ENCODE measurements around the gene MOAP1. TPM values are rescaled to one million over a fixed set of nuclear protein-coding genes. Genes with fewer than 3 reads are reported as not detected.
A peak's percentile ranks its signal among the peaks of the same experiment; 100 is the strongest.
"Not testable (repeated sequence)": the region's sequence is repeated elsewhere in the genome, so short reads cannot be mapped to it uniquely, and the experiment has no call there.

Gene MOAP1, protein sequence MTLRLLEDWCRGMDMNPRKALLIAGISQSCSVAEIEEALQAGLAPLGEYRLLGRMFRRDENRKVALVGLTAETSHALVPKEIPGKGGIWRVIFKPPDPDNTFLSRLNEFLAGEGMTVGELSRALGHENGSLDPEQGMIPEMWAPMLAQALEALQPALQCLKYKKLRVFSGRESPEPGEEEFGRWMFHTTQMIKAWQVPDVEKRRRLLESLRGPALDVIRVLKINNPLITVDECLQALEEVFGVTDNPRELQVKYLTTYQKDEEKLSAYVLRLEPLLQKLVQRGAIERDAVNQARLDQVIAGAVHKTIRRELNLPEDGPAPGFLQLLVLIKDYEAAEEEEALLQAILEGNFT
- 10 to 100 TPM; 11.7 to 15.9 TPM for total RNA-seq

DNA sequence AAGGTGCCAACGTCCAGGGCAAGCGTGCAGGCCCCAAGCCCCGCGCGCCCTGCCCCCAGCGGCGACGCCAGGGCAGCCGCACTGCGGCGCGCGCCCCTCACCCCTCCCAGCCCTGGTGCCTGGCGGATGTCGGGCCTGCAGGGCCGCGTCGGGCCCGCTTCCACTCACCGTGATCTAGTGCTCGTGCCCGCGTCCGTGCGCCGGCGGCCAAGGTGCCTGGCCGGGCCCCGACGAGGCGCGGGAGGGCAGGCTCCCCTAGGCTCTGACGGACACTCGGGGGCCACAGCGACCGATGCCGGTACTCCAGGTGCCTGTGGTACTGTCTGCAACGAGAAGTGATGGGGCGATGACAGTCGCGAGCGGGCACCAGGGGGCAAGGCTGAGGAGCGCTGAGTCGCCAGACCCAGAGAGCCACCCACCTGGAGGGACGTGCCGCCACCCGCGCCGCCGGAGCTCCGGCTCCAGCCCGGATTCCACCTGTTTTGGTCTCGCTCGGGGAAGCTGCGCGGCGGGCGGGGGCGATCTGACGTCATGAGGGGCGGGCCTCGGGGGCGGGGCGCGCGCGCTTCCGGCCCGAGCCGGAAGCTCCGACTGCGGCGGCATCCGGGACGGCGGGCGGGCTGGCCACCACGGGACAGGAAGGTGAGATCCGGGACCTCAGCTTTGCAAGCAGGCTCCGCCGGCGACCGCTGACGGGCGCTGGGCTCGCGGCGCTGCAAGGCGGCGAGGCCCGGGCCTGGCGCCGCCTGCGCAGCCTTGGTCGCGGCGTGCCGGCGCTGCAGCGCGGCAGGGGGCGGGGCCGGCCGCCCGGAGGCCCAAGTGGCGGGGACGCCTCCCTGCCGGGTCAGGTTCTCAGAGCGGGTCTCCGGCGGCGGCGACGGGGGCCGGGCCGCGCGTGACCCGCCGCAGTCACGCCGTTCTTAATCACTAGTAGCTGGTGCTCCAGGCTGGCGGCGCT is at the start of gene MOAP1, which contains the start of gene LYSET:
Gene MOAP1 (minus strand): TSS at position 507 of the 958 bp plus-strand sequence. CDS start 655 bp downstream, outside the sequence.
Gene LYSET (plus strand): TSS at position 927 of the 958 bp plus-strand sequence. CDS start 89 bp downstream, outside the sequence.
- peak; percentile 95 for DNase-seq
- H3K27me3 Mint-ChIP-seq, result no peaks in the 10 kb centered on the region
- H3K4me1 Mint-ChIP-seq, result peaks cover 40% of the 10 kb centered on the region
- POLR2A ChIA-PET, result interaction anchor here (0.9 to 1.9 kb wide), 5 partner anchors 11 to 71 kb away, joined by 3 to 18 read pairs (median 4); partner anchors contain the start of genes GON7, ITPK1 and UBR7
- peak; percentile 90 for ATAC-seq
- H3K9me3 Mint-ChIP-seq (ENCODE audit: low read depth), result no peaks in the 10 kb centered on the region
- peaks cover 26% of the 10 kb centered on the region for H3K36me3 Mint-ChIP-seq (ENCODE audit: low read depth)
- peak within 1 kb of the TSS; percentile 91 for H3K4me3 Mint-ChIP-seq
- CTCF ChIA-PET, result interaction anchor here (0.6 to 3.5 kb wide), 9 partner anchors 8 to 377 kb away, joined by 3 to 19 read pairs (median 3); partner anchors contain the start of genes GON7, ITPK1 and UBR7
- intact Hi-C loops (cut with DNase I, micrococcal nuclease), result loop anchor here (1.0 to 10.0 kb wide), 10 partner anchors 23 to 1078 kb away; partner anchors contain the start of genes BTBD7 (in 2 of the 2), GON7 (in 2 of the 2), UBR7 (in 2 of the 2) and ASB2 (in 1 of the 2)
- H3K27ac Mint-ChIP-seq, result peak within 1 kb of the TSS; percentile 93

DNA sequence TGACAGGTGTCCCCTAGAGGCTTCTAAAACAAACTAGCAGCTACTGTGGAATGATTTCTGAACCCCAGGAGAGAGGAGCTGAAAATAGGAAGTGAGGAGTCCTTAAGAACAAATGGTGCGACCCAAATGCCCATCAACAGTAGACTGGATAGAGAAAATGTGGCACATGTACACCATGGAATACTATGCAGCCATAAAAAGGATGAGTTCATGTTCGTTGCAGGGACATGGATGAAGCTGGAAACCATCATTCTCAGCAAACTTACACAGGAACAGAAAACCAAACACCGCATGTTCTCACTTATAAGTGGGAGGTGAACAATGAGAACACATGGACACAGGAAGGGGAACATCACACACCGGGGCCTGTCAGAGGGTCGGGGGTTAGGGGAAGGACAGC is 48.4 kb upstream of the MOAP1 start:
- DNase-seq; CTCF ChIA-PET; ATAC-seq; H3K4me3 Mint-ChIP-seq; POLR2A ChIA-PET; H3K9me3 Mint-ChIP-seq (ENCODE audit: low read depth); H3K27ac Mint-ChIP-seq; H3K27me3 Mint-ChIP-seq: not testable (repeated sequence)
- Mint-ChIP-seq H3K36me3 (ENCODE audit: low read depth) (peaks cover 11% of the 10 kb centered on the region), H3K4me1 (peaks cover 11% of the 10 kb centered on the region)
- intact Hi-C loops (cut with DNase I, micrococcal nuclease), result loop anchor here (5.0 to 10.0 kb wide), 3 partner anchors 309 to 384 kb away; no protein-coding TSS in a partner anchor

- peaks cover 9% of the 10 kb centered on the region for H3K4me1 Mint-ChIP-seq
- ChIA-PET CTCF (interaction anchor here (0.6 to 2.2 kb wide), 2 partner anchors 24 to 1783 kb away, joined by 3 to 6 read pairs; partner anchors contain the start of genes GON7 and UBR7), POLR2A (no interaction called here)
- no peak overlapping the region for H3K4me3 Mint-ChIP-seq
- intact Hi-C loops (cut with DNase I, micrococcal nuclease), result loop anchor here (5.0 to 10.0 kb wide), 3 partner anchors 310 to 385 kb away; no protein-coding TSS in a partner anchor
- no peak overlapping the region for H3K27ac Mint-ChIP-seq
- no peaks in the 10 kb centered on the region for H3K9me3 Mint-ChIP-seq (ENCODE audit: low read depth)
- H3K36me3 Mint-ChIP-seq (ENCODE audit: low read depth), result peaks cover 20% of the 10 kb centered on the region
- ATAC-seq (no peak), DNase-seq (no peak)
- no peaks in the 10 kb centered on the region for H3K27me3 Mint-ChIP-seq
Observed at GRCh38 chr14:93232159-93232558, 47.5 kb upstream of the MOAP1 start.

GRCh38 chr14:93231129-93231979 is 46.7 kb upstream of the MOAP1 start:
- peak; percentile 49 for ATAC-seq
- intact Hi-C loops (cut with DNase I, micrococcal nuclease), result loop anchor here (5.0 to 10.0 kb wide), 3 partner anchors 311 to 386 kb away; no protein-coding TSS in a partner anchor
- peaks cover 24% of the 10 kb centered on the region for H3K36me3 Mint-ChIP-seq (ENCODE audit: low read depth)
- H3K27ac Mint-ChIP-seq, result no peak overlapping the region
- no peaks in the 10 kb centered on the region for H3K9me3 Mint-ChIP-seq (ENCODE audit: low read depth)
- no peaks in the 10 kb centered on the region for H3K27me3 Mint-ChIP-seq
- peak; percentile 19 for DNase-seq
- H3K4me1 Mint-ChIP-seq, result peaks cover 9% of the 10 kb centered on the region
- peak overlapping the region; percentile 45 for H3K4me3 Mint-ChIP-seq
- ChIA-PET POLR2A (interaction anchor here (1.1 kb wide), 1 partner anchor 26 kb away, joined by 4 read pairs; no protein-coding TSS in a partner anchor), CTCF (interaction anchor here (0.6 to 2.2 kb wide), 2 partner anchors 24 to 47 kb away, joined by 4 to 6 read pairs; partner anchors contain the start of genes GON7, LYSET, MOAP1 and UBR7)

GRCh38 chr14:93230539-93230938 is 45.8 kb upstream of the MOAP1 start:
- peaks cover 9% of the 10 kb centered on the region for H3K4me1 Mint-ChIP-seq
- ChIA-PET POLR2A (interaction anchor here (0.6 to 1.1 kb wide), 2 partner anchors 12 to 25 kb away, joined by 3 to 4 read pairs; no protein-coding TSS in a partner anchor), CTCF (interaction anchor here (2.0 to 2.2 kb wide), 2 partner anchors 23 to 117 kb away, joined by 6 read pairs; partner anchors contain the start of genes GON7 and UBR7)
- no peaks in the 10 kb centered on the region for H3K9me3 Mint-ChIP-seq (ENCODE audit: low read depth)
- ATAC-seq, result no peak
- no peak for DNase-seq
- no peak overlapping the region for H3K27ac Mint-ChIP-seq
- no peak overlapping the region for H3K4me3 Mint-ChIP-seq
- H3K36me3 Mint-ChIP-seq (ENCODE audit: low read depth), result peaks cover 30% of the 10 kb centered on the region
- H3K27me3 Mint-ChIP-seq, result no peaks in the 10 kb centered on the region
- intact Hi-C loops (cut with DNase I, micrococcal nuclease), result loop anchor here (5.0 to 10.0 kb wide), 3 partner anchors 312 to 387 kb away; no protein-coding TSS in a partner anchor

DNA sequence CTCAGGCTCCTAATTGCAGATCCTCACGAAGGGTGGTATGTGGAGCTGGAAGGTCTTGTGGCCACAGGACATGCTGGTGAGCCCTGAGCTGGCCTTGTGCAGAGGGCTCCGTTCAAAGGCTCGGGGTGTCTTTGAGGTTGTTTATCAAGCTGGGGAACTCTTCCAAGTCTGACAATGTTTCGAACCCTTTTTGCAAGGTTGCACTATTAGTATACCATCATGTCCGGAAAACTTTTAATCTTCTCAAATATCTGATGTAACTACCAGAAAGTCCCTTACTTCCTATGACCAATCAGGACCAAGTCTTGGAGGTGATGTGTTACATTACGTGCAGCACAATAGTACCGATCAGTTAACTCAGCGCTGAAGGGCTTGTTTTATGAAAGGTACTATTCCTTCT is 43.9 kb upstream of the MOAP1 start:
- peaks cover 43% of the 10 kb centered on the region for H3K36me3 Mint-ChIP-seq (ENCODE audit: low read depth)
- no peaks in the 10 kb centered on the region for H3K27me3 Mint-ChIP-seq
- H3K27ac Mint-ChIP-seq, result no peak overlapping the region
- peaks cover 9% of the 10 kb centered on the region for H3K4me1 Mint-ChIP-seq
- intact Hi-C loops (cut with DNase I, micrococcal nuclease), result no loop called here
- no peaks in the 10 kb centered on the region for H3K9me3 Mint-ChIP-seq (ENCODE audit: low read depth)
- ATAC-seq, result no peak
- H3K4me3 Mint-ChIP-seq, result no peak overlapping the region
- POLR2A ChIA-PET, result no interaction called here
- no peak for DNase-seq
- CTCF ChIA-PET, result no interaction called here

DNA sequence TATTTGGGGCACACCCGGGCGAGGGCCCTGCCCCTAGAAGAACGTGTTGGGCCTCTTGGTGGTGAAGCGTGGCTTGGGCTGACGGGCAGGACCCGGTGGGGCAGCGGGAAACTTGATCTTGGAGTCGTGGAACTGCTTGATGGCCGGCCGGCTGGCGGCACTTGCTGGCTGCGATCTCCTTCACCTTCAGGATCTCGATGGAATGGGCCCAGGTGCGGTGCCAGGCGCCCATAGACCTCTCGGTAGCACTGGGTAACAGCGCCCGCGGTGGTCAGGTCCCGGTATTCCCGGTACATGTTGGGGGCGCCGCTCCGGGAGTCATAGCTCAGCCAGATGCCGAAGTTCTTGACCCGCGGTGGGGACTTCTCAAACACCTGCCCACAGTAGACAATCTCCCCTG is 38.9 kb upstream of the MOAP1 start:
- intact Hi-C loops (cut with DNase I, micrococcal nuclease), result no loop called here
- ChIA-PET CTCF (no interaction called here), POLR2A (no interaction called here)
- H3K27me3 Mint-ChIP-seq, result no peaks in the 10 kb centered on the region
- peaks cover 63% of the 10 kb centered on the region for H3K36me3 Mint-ChIP-seq (ENCODE audit: low read depth)
- H3K9me3 Mint-ChIP-seq (ENCODE audit: low read depth), result no peaks in the 10 kb centered on the region
- H3K27ac Mint-ChIP-seq, result no peak overlapping the region
- H3K4me1 Mint-ChIP-seq, result no peaks in the 10 kb centered on the region
- no peak for DNase-seq
- no peak overlapping the region for H3K4me3 Mint-ChIP-seq
- no peak for ATAC-seq

DNA sequence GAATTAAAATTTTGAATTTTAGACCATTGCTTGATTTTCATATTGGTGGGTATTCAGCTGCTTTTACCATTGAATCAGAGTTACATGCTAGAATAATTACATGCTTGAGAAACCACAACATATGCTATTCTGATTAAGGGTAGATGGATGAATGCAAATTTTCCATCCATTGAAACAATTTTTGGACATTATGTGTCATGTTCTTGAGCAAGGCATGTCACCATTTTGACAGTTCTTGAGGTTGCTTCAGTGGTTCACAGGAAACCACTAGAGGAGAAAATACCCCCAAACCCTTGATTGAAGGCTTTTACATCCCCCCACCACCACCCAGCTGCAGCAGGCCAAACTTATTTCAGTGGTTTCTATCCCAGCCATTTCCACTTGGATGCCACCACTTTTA is 35.8 kb upstream of the MOAP1 start:
- ChIA-PET POLR2A (no interaction called here), CTCF (interaction anchor here (0.7 kb wide), 1 partner anchor 1683 kb away, joined by 4 read pairs; no protein-coding TSS in a partner anchor)
- ATAC-seq (no peak), DNase-seq (no peak)
- Mint-ChIP-seq H3K27me3 (no peaks in the 10 kb centered on the region), H3K9me3 (ENCODE audit: low read depth) (no peaks in the 10 kb centered on the region), H3K36me3 (ENCODE audit: low read depth) (peaks cover 56% of the 10 kb centered on the region), H3K27ac (no peak overlapping the region), H3K4me3 (no peak overlapping the region), H3K4me1 (no peaks in the 10 kb centered on the region)
- intact Hi-C loops (cut with DNase I, micrococcal nuclease), result no loop called here

GRCh38 chr14:93219103-93219726 is 34.5 kb upstream of the MOAP1 start:
- peak; percentile 63 for ATAC-seq

More at GRCh38 chr14:93219103-93219726, 34.5 kb upstream of the MOAP1 start:
- ChIA-PET CTCF (interaction anchor here (0.6 to 1.6 kb wide), 10 partner anchors 12 to 1709 kb away, joined by 3 to 6 read pairs (median 4); partner anchors contain the start of genes GON7, PPP4R3A and UBR7), POLR2A (interaction anchor here (0.6 to 0.8 kb wide), 4 partner anchors 11 to 944 kb away, joined by 3 to 15 read pairs (median 6); no protein-coding TSS in a partner anchor)
- Mint-ChIP-seq H3K4me3 (no peak overlapping the region), H3K4me1 (no peaks in the 10 kb centered on the region), H3K27me3 (no peaks in the 10 kb centered on the region), H3K36me3 (ENCODE audit: low read depth) (peaks cover 53% of the 10 kb centered on the region), H3K9me3 (ENCODE audit: low read depth) (no peaks in the 10 kb centered on the region), H3K27ac (no peak overlapping the region)
- intact Hi-C loops (cut with DNase I, micrococcal nuclease), result loop anchor here in 1 of 2 experiments (1.0 kb wide), 2 partner anchors 106 to 267 kb away; no protein-coding TSS in a partner anchor
- peak; percentile 57 for DNase-seq
